SU-DHL-6 (cell line): ENCODE data around the gene ZC3H14.

Experiments used
- H2AFZ ChIP-seq: fragments of 200-600 bp; sonication (generic); 2 replicates; pipeline ENCODE4 v1.6.1; 2014; ENCODE audit warnings: low read depth, mild to moderate bottlenecking, moderate library complexity, mixed read lengths, antibody characterized with exemption, low read length; ENCODE audit not compliant: severe bottlenecking
- H3F3A ChIP-seq: fragments of 200-600 bp; shearing (Covaris generic); 2 replicates; pipeline ENCODE4 v1.6.0; 2016; ENCODE audit warnings: antibody characterized with exemption, mild to moderate bottlenecking; ENCODE audit not compliant: insufficient read depth
- H3K27ac ChIP-seq: fragments of 200-600 bp; sonication (generic); 2 replicates; pipeline ENCODE4 v1.5.1; 2016; ENCODE audit warnings: low read depth, mild to moderate bottlenecking, low read length, moderate library complexity, mixed read lengths
- H3K27me3 ChIP-seq: fragments of 200-600 bp; sonication (generic), shearing (Covaris generic); 2 replicates; pipeline ENCODE4 v1.6.0; 2014; ENCODE audit warnings: mild to moderate bottlenecking, low read length
- H3K36me3 ChIP-seq: fragments of 200-600 bp; sonication (generic); 2 replicates; pipeline ENCODE4 v1.6.1; 2014; ENCODE audit warnings: mild to moderate bottlenecking, low read length, mixed read lengths
- H3K4me2 ChIP-seq: fragments of 300-600, 200-600 bp; shearing (Covaris generic), sonication (generic); 2 replicates; pipeline ENCODE4 v1.6.0; 2014; ENCODE audit warnings: low read length, low read depth, mild to moderate bottlenecking; ENCODE audit not compliant: poor library complexity, severe bottlenecking
- H3K4me3 ChIP-seq: fragments of 200-600 bp; sonication (generic); 2 replicates; pipeline ENCODE4 v1.5.1; 2014; ENCODE audit warnings: antibody characterized with exemption, low read length, mild to moderate bottlenecking, mixed read lengths; ENCODE audit not compliant: insufficient read depth, poor library complexity, severe bottlenecking
- H3K79me2 ChIP-seq: fragments of 200-600 bp; sonication (generic); 2 replicates; pipeline ENCODE4 v1.6.1; 2014; ENCODE audit warnings: mild to moderate bottlenecking, low read length, moderate library complexity; ENCODE audit not compliant: insufficient read depth
- H3K9ac ChIP-seq: fragments of 200-600 bp; sonication (generic); 2 replicates; pipeline ENCODE4 v1.7.0; 2014; ENCODE audit warnings: mild to moderate bottlenecking, low read length
- H3K9me2 ChIP-seq: fragments of 200-600 bp; sonication (generic); replicated peaks from 2 replicates; pipeline ENCODE4 v1.6.1; 2014; ENCODE audit warnings: low read length; ENCODE audit not compliant: insufficient read depth
- H3K9me3 ChIP-seq: fragments of 200-600 bp; sonication (generic); 2 replicates; pipeline ENCODE4 v1.6.1; 2014; ENCODE audit warnings: low read length, mixed read lengths; ENCODE audit not compliant: insufficient read depth
- H4K20me1 ChIP-seq: fragments of 200-600 bp; sonication (generic); 2 replicates; pipeline ENCODE4 v1.6.1; 2014; ENCODE audit warnings: low read depth, mild to moderate bottlenecking, antibody characterized with exemption, low read length, moderate library complexity, mixed read lengths
- EZH2phosphoT487 ChIP-seq: fragments of 200-600 bp; sonication (generic), shearing (Covaris generic); conservative IDR thresholded peaks from 2 replicates; pipeline ENCODE4 v1.6.1; 2018; ENCODE audit warnings: mild to moderate bottlenecking, antibody characterized with exemption, low read length, moderate library complexity, mixed read lengths
- TF ChIP-seq, protein P1 (sequence below): fragments of 200-600 bp; sonication (generic); IDR thresholded peaks from one replicate; pipeline ENCODE4 v1.5.1; 2017; ENCODE audit warnings: antibody characterized with exemption, mild to moderate bottlenecking, low read length, moderate library complexity; ENCODE audit not compliant: insufficient read depth, poor library complexity, severe bottlenecking

ZC3H14 gene

GRCh38 chr14:88584451-88584850 lies 21.6 kb downstream of the ZC3H14 start:
- no peak overlapping the region for H3K27ac ChIP-seq
- no peaks in the 10 kb centered on the region for H3F3A ChIP-seq
- no peak overlapping the region for H2AFZ ChIP-seq
- H3K79me2 ChIP-seq = no peaks in the 10 kb centered on the region
- no peak overlapping the region for H3K9ac ChIP-seq
- H3K9me2 ChIP-seq = no peaks in the 10 kb centered on the region
- H3K4me2 ChIP-seq = no peak overlapping the region
- no peaks in the 10 kb centered on the region for H3K27me3 ChIP-seq
- H3K9me3 ChIP-seq = no peaks in the 10 kb centered on the region
- no peaks in the 10 kb centered on the region; the same call in 1 of the 2 replicates for H4K20me1 ChIP-seq
- no peak for TF ChIP-seq EZH2phosphoT487
- TF ChIP-seq, protein P1, sequence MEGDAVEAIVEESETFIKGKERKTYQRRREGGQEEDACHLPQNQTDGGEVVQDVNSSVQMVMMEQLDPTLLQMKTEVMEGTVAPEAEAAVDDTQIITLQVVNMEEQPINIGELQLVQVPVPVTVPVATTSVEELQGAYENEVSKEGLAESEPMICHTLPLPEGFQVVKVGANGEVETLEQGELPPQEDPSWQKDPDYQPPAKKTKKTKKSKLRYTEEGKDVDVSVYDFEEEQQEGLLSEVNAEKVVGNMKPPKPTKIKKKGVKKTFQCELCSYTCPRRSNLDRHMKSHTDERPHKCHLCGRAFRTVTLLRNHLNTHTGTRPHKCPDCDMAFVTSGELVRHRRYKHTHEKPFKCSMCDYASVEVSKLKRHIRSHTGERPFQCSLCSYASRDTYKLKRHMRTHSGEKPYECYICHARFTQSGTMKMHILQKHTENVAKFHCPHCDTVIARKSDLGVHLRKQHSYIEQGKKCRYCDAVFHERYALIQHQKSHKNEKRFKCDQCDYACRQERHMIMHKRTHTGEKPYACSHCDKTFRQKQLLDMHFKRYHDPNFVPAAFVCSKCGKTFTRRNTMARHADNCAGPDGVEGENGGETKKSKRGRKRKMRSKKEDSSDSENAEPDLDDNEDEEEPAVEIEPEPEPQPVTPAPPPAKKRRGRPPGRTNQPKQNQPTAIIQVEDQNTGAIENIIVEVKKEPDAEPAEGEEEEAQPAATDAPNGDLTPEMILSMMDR = no peak
- peaks cover 15% of the 10 kb centered on the region; the same call in 1 of the 2 replicates for H3K36me3 ChIP-seq
- no peak overlapping the region for H3K4me3 ChIP-seq

GRCh38 chr14:88588081-88588480 lies 25.2 kb downstream of the ZC3H14 start:
- TF ChIP-seq, protein P1 = no peak
- TF ChIP-seq EZH2phosphoT487 = no peak
- H3K9me3 ChIP-seq = no peaks in the 10 kb centered on the region
- H3K4me3 ChIP-seq = no peak overlapping the region
- no peaks in the 10 kb centered on the region for H4K20me1 ChIP-seq
- H3F3A ChIP-seq = no peaks in the 10 kb centered on the region
- no peak overlapping the region for H3K9ac ChIP-seq
- no peak overlapping the region for H3K4me2 ChIP-seq
- H3K36me3 ChIP-seq = peaks cover 12% of the 10 kb centered on the region; the same call in 1 of the 2 replicates
- no peak overlapping the region for H3K27ac ChIP-seq
- no peak overlapping the region for H2AFZ ChIP-seq
- no peaks in the 10 kb centered on the region for H3K9me2 ChIP-seq
- H3K79me2 ChIP-seq = no peaks in the 10 kb centered on the region
- H3K27me3 ChIP-seq = no peaks in the 10 kb centered on the region

DNA sequence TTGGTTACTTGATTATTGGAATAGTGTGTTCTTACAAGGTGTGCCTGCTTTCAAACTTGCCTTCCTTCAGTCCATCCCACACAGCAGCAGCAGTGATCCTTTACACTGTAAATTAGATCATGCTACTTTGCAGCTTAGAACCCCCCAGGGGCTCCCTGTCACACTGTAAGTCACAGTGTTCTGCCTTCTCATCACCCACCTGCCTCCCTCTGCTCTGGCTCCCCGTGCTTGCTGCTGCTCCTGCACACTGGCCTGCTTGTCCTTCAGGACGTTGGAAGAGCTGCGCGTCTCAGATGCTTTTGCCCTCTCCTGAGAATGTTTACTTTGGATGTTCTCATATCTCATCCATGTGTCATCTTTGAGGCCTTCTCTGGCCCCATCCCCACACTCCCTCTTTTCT lies 27.3 kb downstream of the ZC3H14 start:
- Histone ChIP-seq H3K9ac (no peak overlapping the region), H3K27me3 (no peaks in the 10 kb centered on the region), H2AFZ (no peak overlapping the region), H3K4me3 (no peak overlapping the region), H3F3A (no peaks in the 10 kb centered on the region), H4K20me1 (no peaks in the 10 kb centered on the region), H3K9me2 (no peaks in the 10 kb centered on the region), H3K79me2 (no peaks in the 10 kb centered on the region), H3K27ac (no peak overlapping the region), H3K36me3 (peaks cover 14% of the 10 kb centered on the region; the same call in 1 of the 2 replicates), H3K9me3 (no peaks in the 10 kb centered on the region), H3K4me2 (no peak overlapping the region)
- TF ChIP-seq EZH2phosphoT487 = no peak
- TF ChIP-seq, protein P1 = no peak
